SK-N-SH (cell line): Measurements from ENCODE around the gene RCAN2. TPM values are rescaled to one million over a fixed set of nuclear protein-coding genes. Genes with fewer than 3 reads are reported as not detected.

Experiments used
- CTCF ChIA-PET: fragments of 300-600, 350-600 bp; formaldehyde crosslinking; extraction: SDS; loops from one replicate; lab custom pipeline; 2021; lab: Yijun Ruan, JAX
- POLR2A ChIA-PET: fragments of 350-600 bp; sonication (Branson Sonifier 250); formaldehyde crosslinking; extraction: SDS; loops from one replicate; lab custom pipeline; 2020; ENCODE audit warnings: antibody characterized with exemption, inconsistent platforms; lab: Yijun Ruan, JAX
- DNase-seq: peaks from one replicate; pipeline ENCODE4 v3.0.0; 2012
- H2AFZ ChIP-seq: fragments of 200-600 bp; sonication (generic); 2 replicates; pipeline ENCODE4 v1.8.1; 2016; ENCODE audit warnings: antibody characterized with exemption, mild to moderate bottlenecking, low read depth
- H3F3A ChIP-seq: fragments of 200-600 bp; sonication (generic); replicated peaks from 2 replicates; pipeline ENCODE3; 2016; ENCODE audit warnings: antibody characterized with exemption, mild to moderate bottlenecking; ENCODE audit not compliant: insufficient read depth
- H3K27ac ChIP-seq, 2 experiments: fragments of 200-500 bp in 1 of 2; fragments of 200-600 bp in 1 of 2; sonication (Bioruptor generic) in 1 of 2; sonication (generic), shearing (Covaris generic) in 1 of 2; 2 replicates each; pipeline versions ENCODE4 v1.5.1 to v1.6.1; 2014 to 2016; ENCODE audit warnings: low read depth in 2 of 2, inconsistent platforms in 1 of 2, low read length in 1 of 2, mild to moderate bottlenecking in 1 of 2, mixed read lengths in 1 of 2
- H3K27me3 ChIP-seq: fragments of 200-600 bp; sonication (generic), shearing (Covaris generic); 2 replicates; pipeline ENCODE4 v1.6.1; 2016; ENCODE audit warnings: mixed run types; ENCODE audit not compliant: insufficient read depth
- H3K36me3 ChIP-seq, 2 experiments: fragments of 200-500 bp in 1 of 2; fragments of 200-600 bp in 1 of 2; sonication (Bioruptor generic) in 1 of 2; sonication (generic) in 1 of 2; replicated peaks in 1 of 2; 2 replicates each; pipeline versions ENCODE3 to v1.5.1; 2014 to 2016; ENCODE audit warnings: low read length in 1 of 2, mild to moderate bottlenecking in 1 of 2; ENCODE audit not compliant: insufficient read depth in 2 of 2, control insufficient read depth in 1 of 2
- H3K4me1 ChIP-seq, 2 experiments: fragments of 200-500 bp in 1 of 2; fragments of 200-600 bp in 1 of 2; sonication (Bioruptor generic) in 1 of 2; sonication (generic), shearing (Covaris generic) in 1 of 2; 2 replicates each; pipeline versions ENCODE4 v1.5.1 to v1.6.1; 2014 to 2016; ENCODE audit warnings: low read depth in 1 of 2, low read length in 1 of 2, mixed run types in 1 of 2; ENCODE audit not compliant: insufficient read depth in 2 of 2, control insufficient read depth in 1 of 2
- H3K4me2 ChIP-seq: fragments of 200-600 bp; sonication (generic), shearing (Covaris generic); 2 replicates; pipeline ENCODE4 v1.6.1; 2017; ENCODE audit warnings: mixed run types
- H3K4me3 ChIP-seq, 2 experiments: fragments of 200-500 bp in 1 of 2; fragments of 200-600 bp in 1 of 2; sonication (Bioruptor generic) in 1 of 2; sonication (generic), shearing (Covaris generic) in 1 of 2; 2 replicates each; pipeline versions ENCODE4 v1.5.1 to v1.8.1; 2014 to 2016; ENCODE audit warnings: low read depth in 2 of 2, inconsistent platforms in 1 of 2, low read length in 1 of 2, mild to moderate bottlenecking in 1 of 2, mixed read lengths in 1 of 2, moderate library complexity in 1 of 2
- H3K79me2 ChIP-seq: fragments of 200-600 bp; sonication (generic); 2 replicates; pipeline ENCODE4 v1.8.1; 2017; ENCODE audit warnings: mild to moderate bottlenecking; ENCODE audit not compliant: insufficient read depth
- H3K9ac ChIP-seq: fragments of 200-600 bp; sonication (generic); 2 replicates; pipeline ENCODE4 v1.6.1; 2017; ENCODE audit warnings: mixed run types
- H3K9me2 ChIP-seq: fragments of 200-600 bp; sonication (generic); 2 replicates; pipeline ENCODE4 v1.6.1; 2017; ENCODE audit warnings: mixed run types
- H3K9me3 ChIP-seq: fragments of 200-600 bp; sonication (generic); 2 replicates; pipeline ENCODE4 v1.6.1; 2017; ENCODE audit warnings: mixed run types, mild to moderate bottlenecking, moderate library complexity
- H4K20me1 ChIP-seq: fragments of 200-600 bp; sonication (generic); 2 replicates; pipeline ENCODE4 v1.6.1; 2017; ENCODE audit warnings: mild to moderate bottlenecking, mixed run types; ENCODE audit not compliant: insufficient read depth
- EP300 ChIP-seq, 2 experiments: IDR thresholded peaks; 2 replicates each; pipeline versions ENCODE4 v1.4.0 to v1.6.1; 2012; ENCODE audit warnings: borderline replicate concordance in 1 of 2, low read depth in 1 of 2, low read length in 1 of 2
- FOSL2 ChIP-seq: IDR thresholded peaks from 2 replicates; pipeline ENCODE4 v1.4.0; 2012; ENCODE audit warnings: low read depth, mild to moderate bottlenecking, moderate library complexity, borderline replicate concordance
- FOXJ3 ChIP-seq: sonication (generic); formaldehyde crosslinking; IDR thresholded peaks from 2 replicates; pipeline ENCODE4 v1.5.1; 2020; ENCODE audit warnings: mild to moderate bottlenecking, missing genetic modification reagents
- GATA2 ChIP-seq: sonication (generic); formaldehyde crosslinking; IDR thresholded peaks from 2 replicates; pipeline ENCODE4 v1.5.0; 2020; ENCODE audit warnings: mild to moderate bottlenecking, missing genetic modification reagents
- JUND ChIP-seq: IDR thresholded peaks from 2 replicates; pipeline ENCODE4 v1.4.0; 2012
- NRF1 ChIP-seq: IDR thresholded peaks from 2 replicates; pipeline ENCODE4 v1.6.1; 2012; ENCODE audit warnings: low read depth, mild to moderate bottlenecking, low read length
- RAD21 ChIP-seq: IDR thresholded peaks from 2 replicates; pipeline ENCODE4 v1.6.1; 2012; ENCODE audit warnings: mild to moderate bottlenecking, low read length
- RFX5 ChIP-seq: IDR thresholded peaks from 2 replicates; pipeline ENCODE4 v1.6.1; 2012; ENCODE audit warnings: mild to moderate bottlenecking, improper control_type of control experiment, low read length
- SMC3 ChIP-seq: IDR thresholded peaks from 2 replicates; pipeline ENCODE4 v1.6.1; 2012; ENCODE audit warnings: low read depth, low read length, improper control_type of control experiment
- YY1 ChIP-seq: IDR thresholded peaks from 2 replicates; pipeline ENCODE4 v1.4.0; 2012; ENCODE audit warnings: low read depth, mild to moderate bottlenecking
- WGBS: methylation state at CpG from one replicate; pipeline ENCODE4 v1.1.6; 2017; ENCODE audit warnings: low lambda C conversion rate; 5-methylcytosine and 5-hydroxymethylcytosine counted together
- polyA plus RNA-seq, 3 experiments: library from polyadenylated mRNA; depleted of rRNA; stranded (reverse); fragments of >200 nt; gene quantifications; 2 replicates each; pipeline ENCODE4 v1.2.3, GENCODE V29; 2012
- TF ChIP-seq, protein P1 (sequence below): IDR thresholded peaks from 2 replicates; pipeline ENCODE4 v1.6.1; 2012; ENCODE audit warnings: mild to moderate bottlenecking, low read depth, low read length, moderate library complexity
- TF ChIP-seq, protein P2 (sequence below): IDR thresholded peaks from 2 replicates; pipeline ENCODE4 v1.4.0; 2012; ENCODE audit warnings: low read depth, borderline replicate concordance
- TF ChIP-seq, protein P3 (sequence below): IDR thresholded peaks from 2 replicates; pipeline ENCODE4 v1.4.0; 2012; ENCODE audit warnings: low read depth

RCAN2 gene
- polyA plus RNA-seq, 1 of the 3 experiments (the other 2 are of a cell fraction), result not detected

DNA sequence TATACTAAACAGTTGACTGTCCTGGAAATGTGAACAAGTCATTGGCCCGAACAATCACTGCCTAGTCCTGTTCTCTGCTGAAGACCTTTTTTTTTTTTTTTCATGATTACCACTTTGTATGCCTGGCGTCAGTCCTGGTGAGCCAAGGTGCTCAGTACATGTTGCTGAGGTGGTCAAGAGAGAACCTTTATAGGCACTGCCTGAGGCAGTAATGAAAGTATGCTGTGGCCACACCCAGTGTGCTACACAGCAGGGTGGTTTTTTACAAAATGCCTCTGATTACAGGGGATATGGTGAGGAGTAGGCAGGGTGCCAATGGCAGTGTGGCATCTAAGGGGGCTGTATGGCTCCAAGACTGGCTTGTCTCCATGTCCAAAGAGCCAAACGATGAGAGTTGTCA is 185.4 kb downstream of the RCAN2 start:
- TF ChIP-seq, protein P1, sequence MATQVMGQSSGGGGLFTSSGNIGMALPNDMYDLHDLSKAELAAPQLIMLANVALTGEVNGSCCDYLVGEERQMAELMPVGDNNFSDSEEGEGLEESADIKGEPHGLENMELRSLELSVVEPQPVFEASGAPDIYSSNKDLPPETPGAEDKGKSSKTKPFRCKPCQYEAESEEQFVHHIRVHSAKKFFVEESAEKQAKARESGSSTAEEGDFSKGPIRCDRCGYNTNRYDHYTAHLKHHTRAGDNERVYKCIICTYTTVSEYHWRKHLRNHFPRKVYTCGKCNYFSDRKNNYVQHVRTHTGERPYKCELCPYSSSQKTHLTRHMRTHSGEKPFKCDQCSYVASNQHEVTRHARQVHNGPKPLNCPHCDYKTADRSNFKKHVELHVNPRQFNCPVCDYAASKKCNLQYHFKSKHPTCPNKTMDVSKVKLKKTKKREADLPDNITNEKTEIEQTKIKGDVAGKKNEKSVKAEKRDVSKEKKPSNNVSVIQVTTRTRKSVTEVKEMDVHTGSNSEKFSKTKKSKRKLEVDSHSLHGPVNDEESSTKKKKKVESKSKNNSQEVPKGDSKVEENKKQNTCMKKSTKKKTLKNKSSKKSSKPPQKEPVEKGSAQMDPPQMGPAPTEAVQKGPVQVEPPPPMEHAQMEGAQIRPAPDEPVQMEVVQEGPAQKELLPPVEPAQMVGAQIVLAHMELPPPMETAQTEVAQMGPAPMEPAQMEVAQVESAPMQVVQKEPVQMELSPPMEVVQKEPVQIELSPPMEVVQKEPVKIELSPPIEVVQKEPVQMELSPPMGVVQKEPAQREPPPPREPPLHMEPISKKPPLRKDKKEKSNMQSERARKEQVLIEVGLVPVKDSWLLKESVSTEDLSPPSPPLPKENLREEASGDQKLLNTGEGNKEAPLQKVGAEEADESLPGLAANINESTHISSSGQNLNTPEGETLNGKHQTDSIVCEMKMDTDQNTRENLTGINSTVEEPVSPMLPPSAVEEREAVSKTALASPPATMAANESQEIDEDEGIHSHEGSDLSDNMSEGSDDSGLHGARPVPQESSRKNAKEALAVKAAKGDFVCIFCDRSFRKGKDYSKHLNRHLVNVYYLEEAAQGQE, result no peak
- TF ChIP-seq, protein P2, sequence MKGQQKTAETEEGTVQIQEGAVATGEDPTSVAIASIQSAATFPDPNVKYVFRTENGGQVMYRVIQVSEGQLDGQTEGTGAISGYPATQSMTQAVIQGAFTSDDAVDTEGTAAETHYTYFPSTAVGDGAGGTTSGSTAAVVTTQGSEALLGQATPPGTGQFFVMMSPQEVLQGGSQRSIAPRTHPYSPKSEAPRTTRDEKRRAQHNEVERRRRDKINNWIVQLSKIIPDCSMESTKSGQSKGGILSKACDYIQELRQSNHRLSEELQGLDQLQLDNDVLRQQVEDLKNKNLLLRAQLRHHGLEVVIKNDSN, result no peak
- TF ChIP-seq FOSL2 (no peak), NRF1 (no peak), FOXJ3 (no peak), YY1 (no peak), SMC3 (no peak), RAD21 (no peak), EP300 (IDR thresholded peaks at IDR 0.05; ENCODE audit: borderline replicate concordance in 1 of 2, low read depth in 1 of 2, low read length in 1 of 2) (no peak), GATA2 (CRISPR knock-in tag) (no peak)
- Histone ChIP-seq H3K4me2 (no peak overlapping the region), H3K27ac (no peak overlapping the region), H2AFZ (no peak overlapping the region), H3K27me3 (no peaks in the 10 kb centered on the region), H3K4me3 (no peak overlapping the region), H3K9me3 (no peaks in the 10 kb centered on the region), H3K9ac (no peak overlapping the region), H3K4me1 (no peaks in the 10 kb centered on the region), H3K79me2 (no peaks in the 10 kb centered on the region), H4K20me1 (no peaks in the 10 kb centered on the region), H3K36me3 (no peaks in the 10 kb centered on the region), H3F3A (no peaks in the 10 kb centered on the region), H3K9me2 (no peaks in the 10 kb centered on the region)
- WGBS, result 0% methylated on average over 3 of the region's 3 CpGs
- CTCF ChIA-PET, result no interaction called here
- no peak for DNase-seq
- POLR2A ChIA-PET, result no interaction called here

DNA sequence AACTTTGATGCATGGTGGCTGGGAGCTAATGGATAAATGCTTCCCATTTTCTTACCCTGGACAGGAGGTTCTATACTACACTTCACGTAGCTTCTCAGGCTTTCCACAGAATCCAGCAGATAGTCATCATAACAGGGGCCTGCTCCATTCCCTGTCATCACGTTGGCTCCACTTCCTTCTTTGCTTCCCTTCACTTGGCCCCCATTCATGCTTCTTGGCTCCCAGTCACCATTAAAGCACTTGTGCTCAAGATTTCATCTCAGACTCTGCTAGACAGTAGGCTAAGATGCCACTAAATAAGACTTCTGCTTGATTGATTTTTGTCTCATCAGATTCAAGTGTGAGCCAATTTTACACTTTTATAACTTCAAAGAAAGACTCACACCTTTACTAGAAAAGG is 186.0 kb downstream of the RCAN2 start:
- Histone ChIP-seq H3K4me3 (no peak overlapping the region), H3K4me2 (no peak overlapping the region), H3K9ac (no peak overlapping the region), H3K36me3 (no peaks in the 10 kb centered on the region), H2AFZ (no peak overlapping the region), H4K20me1 (no peaks in the 10 kb centered on the region), H3K9me2 (no peaks in the 10 kb centered on the region), H3K27me3 (no peaks in the 10 kb centered on the region), H3F3A (no peaks in the 10 kb centered on the region), H3K9me3 (no peaks in the 10 kb centered on the region), H3K79me2 (no peaks in the 10 kb centered on the region), H3K4me1 (no peaks in the 10 kb centered on the region), H3K27ac (no peak overlapping the region)
- no peak for DNase-seq
- no peak for TF ChIP-seq JUND
- no peak for TF ChIP-seq NRF1
- TF ChIP-seq RFX5, result no peak
- no peak for TF ChIP-seq RAD21
- TF ChIP-seq, protein P3, sequence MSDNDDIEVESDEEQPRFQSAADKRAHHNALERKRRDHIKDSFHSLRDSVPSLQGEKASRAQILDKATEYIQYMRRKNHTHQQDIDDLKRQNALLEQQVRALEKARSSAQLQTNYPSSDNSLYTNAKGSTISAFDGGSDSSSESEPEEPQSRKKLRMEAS, result no peak
- POLR2A ChIA-PET, result no interaction called here
- CTCF ChIA-PET, result no interaction called here
- 5% methylated on average over 2 of the region's 2 CpGs for WGBS
